PC-9 (cell line): ENCODE measurements around the gene FEM1B. TPM values are rescaled to one million over a fixed set of nuclear protein-coding genes. Genes with fewer than 3 reads are reported as not detected.

Experiments
- BruUV-seq: library from RNA; stranded (reverse); fragments of 400-500 nt; replicated peaks from 2 replicates; lab custom pipeline; 2021; lab: Mats Ljungman, UMichigan
- CTCF ChIA-PET: fragments of 300-600 bp; sonication (Branson Sonifier 250); formaldehyde crosslinking; loops from one replicate; lab custom pipeline; 2022; ENCODE audit warnings: antibody characterized with exemption; lab: Charles Lee
- POLR2A ChIA-PET: fragments of 300-600 bp; sonication (Branson Sonifier 250); formaldehyde crosslinking; loops from one replicate; lab custom pipeline; 2022; ENCODE audit warnings: antibody characterized with exemption; ENCODE audit not compliant: unreplicated experiment; lab: Charles Lee
- DNase-seq, 2 experiments: peaks; one replicate each; pipeline versions ENCODE4 v3.0.0 to v3.0.0-alpha.2; 2015 to 2022; ENCODE audit warnings: mixed read lengths in 1 of 2
- H2AFZ ChIP-seq: fragments of 200-600 bp; sonication (generic); 2 replicates; pipeline ENCODE4 v1.8.1; 2017; ENCODE audit warnings: antibody characterized with exemption
- H3F3A ChIP-seq: fragments of 200-600 bp; sonication (generic); 2 replicates; pipeline ENCODE4 v1.8.1; 2017; ENCODE audit warnings: antibody characterized with exemption, mild to moderate bottlenecking, low read depth; ENCODE audit not compliant: insufficient read depth
- H3K27ac ChIP-seq: fragments of 200-600 bp; sonication (generic); 2 replicates; pipeline ENCODE4 v1.6.1; 2016; ENCODE audit warnings: mixed run types
- H3K27me3 ChIP-seq: fragments of 200-600 bp; sonication (generic); 2 replicates; pipeline ENCODE4 v1.6.1; 2016; ENCODE audit warnings: low read depth, mixed run types; ENCODE audit not compliant: insufficient read depth
- H3K36me3 ChIP-seq: fragments of 200-600 bp; sonication (generic); 2 replicates; pipeline ENCODE4 v1.6.1; 2016; ENCODE audit warnings: low read depth, mixed run types
- H3K4me1 ChIP-seq: fragments of 200-600 bp; sonication (generic); replicated peaks from 2 replicates; pipeline ENCODE4 v1.6.1; 2016; ENCODE audit warnings: mixed run types; ENCODE audit not compliant: insufficient read depth
- H3K4me2 ChIP-seq: fragments of 200-600 bp; sonication (generic); 2 replicates; pipeline ENCODE4 v1.6.1; 2017; ENCODE audit warnings: mixed run types
- H3K4me3 ChIP-seq: fragments of 200-600 bp; sonication (generic); 2 replicates; pipeline ENCODE4 v1.6.1; 2016; ENCODE audit warnings: mixed run types
- H3K79me2 ChIP-seq: fragments of 200-600 bp; sonication (generic); 2 replicates; pipeline ENCODE4 v1.6.1; 2017; ENCODE audit warnings: low read depth, mixed run types
- H3K9me2 ChIP-seq: fragments of 200-600 bp; sonication (generic); 2 replicates; pipeline ENCODE4 v1.8.1; 2017; ENCODE audit warnings: mild to moderate bottlenecking; ENCODE audit not compliant: insufficient read depth
- H3K9me3 ChIP-seq: fragments of 200-600 bp; sonication (generic); 2 replicates; pipeline ENCODE4 v1.8.1; 2016; ENCODE audit warnings: low read depth; ENCODE audit not compliant: insufficient read depth
- H4K20me1 ChIP-seq: fragments of 200-600 bp; sonication (generic); 2 replicates; pipeline ENCODE4 v1.8.1; 2017; ENCODE audit not compliant: insufficient read depth
- CTCF ChIP-seq: fragments of 200-600 bp; sonication (generic); conservative IDR thresholded peaks from 2 replicates; pipeline ENCODE4 v1.6.1; 2017; ENCODE audit warnings: mixed run types, antibody characterized with exemption, mild to moderate bottlenecking, moderate library complexity
- EZH2 ChIP-seq: fragments of 200-600 bp; sonication (generic); IDR thresholded peaks from 2 replicates; pipeline ENCODE4 v1.8.0; 2017; ENCODE audit warnings: antibody characterized with exemption, low read depth
- intact Hi-C: fragments of 100-400 bp; cut with micrococcal nuclease; formaldehyde crosslinking; loops from one replicate; pipeline ENCODE4 v1.10.0; 2022; ENCODE audit not compliant: unreplicated experiment
- total RNA-seq: library from RNA; stranded (reverse); gene quantifications from 2 replicates; pipeline ENCODE4 v1.2.3, GENCODE V29; 2021

Gene FEM1B
- total RNA-seq, 1 experiment from 2014 or later, result 31.6 TPM

- POLR2A ChIA-PET, result no interaction called here
Measured at GRCh38 chr15:68309024-68309423, 31.5 kb downstream of the FEM1B start.

GRCh38 chr15:68310178-68310803 is 32.7 kb downstream of the FEM1B start:
- H3F3A ChIP-seq, result no peaks in the 10 kb centered on the region
- no peaks in the 10 kb centered on the region for H3K9me3 ChIP-seq
- intact Hi-C loops, result no loop called here
- H3K36me3 ChIP-seq, result no peaks in the 10 kb centered on the region
- no peak overlapping the region for H3K4me3 ChIP-seq
- ChIA-PET POLR2A (no interaction called here), CTCF (interaction anchor here (0.6 kb wide), 1 partner anchor 25 kb away, joined by 5 read pairs; no protein-coding TSS in a partner anchor)
- no peak for DNase-seq
- TF ChIP-seq EZH2 (no peak), CTCF (no peak)
- H4K20me1 ChIP-seq, result no peaks in the 10 kb centered on the region
- no peaks in the 10 kb centered on the region for H3K9me2 ChIP-seq
- H3K27me3 ChIP-seq, result no peaks in the 10 kb centered on the region
- BruUV-seq, result no TSS peak
- H3K4me2 ChIP-seq, result no peak overlapping the region
- H3K79me2 ChIP-seq, result no peaks in the 10 kb centered on the region
- no peak overlapping the region for H3K27ac ChIP-seq
- no peaks in the 10 kb centered on the region for H3K4me1 ChIP-seq
- no peak overlapping the region for H2AFZ ChIP-seq

More at GRCh38 chr15:68309024-68309423, 31.5 kb downstream of the FEM1B start:
- Histone ChIP-seq H3K36me3 (no peaks in the 10 kb centered on the region), H3K9me3 (no peaks in the 10 kb centered on the region), H3K4me2 (no peak overlapping the region), H2AFZ (no peak overlapping the region), H4K20me1 (no peaks in the 10 kb centered on the region), H3K79me2 (no peaks in the 10 kb centered on the region), H3K4me3 (no peak overlapping the region), H3F3A (no peaks in the 10 kb centered on the region), H3K27me3 (no peaks in the 10 kb centered on the region), H3K27ac (no peak overlapping the region), H3K9me2 (no peaks in the 10 kb centered on the region), H3K4me1 (no peaks in the 10 kb centered on the region)
- DNase-seq, result no peak
- BruUV-seq, result no TSS peak
- TF ChIP-seq CTCF, result no peak
- TF ChIP-seq EZH2, result no peak
- CTCF ChIA-PET, result no interaction called here
- intact Hi-C loops, result loop anchor here (5.0 kb wide), 1 partner anchor 568 kb away; no protein-coding TSS in a partner anchor

GRCh38 chr15:68310804-68311463 is 33.4 kb downstream of the FEM1B start:
- intact Hi-C loops, result no loop called here
- ChIA-PET POLR2A (no interaction called here), CTCF (no interaction called here)
- Histone ChIP-seq H3K79me2 (no peaks in the 10 kb centered on the region), H3K36me3 (no peaks in the 10 kb centered on the region), H3K4me1 (no peaks in the 10 kb centered on the region), H2AFZ (no peak overlapping the region), H3K27ac (no peak overlapping the region), H3K4me2 (no peak overlapping the region), H4K20me1 (no peaks in the 10 kb centered on the region), H3K9me2 (no peaks in the 10 kb centered on the region), H3K9me3 (no peaks in the 10 kb centered on the region), H3F3A (no peaks in the 10 kb centered on the region), H3K4me3 (no peak overlapping the region), H3K27me3 (no peaks in the 10 kb centered on the region)
- DNase-seq, result no peak
- no TSS peak for BruUV-seq
- TF ChIP-seq CTCF (no peak), EZH2 (no peak)
